Fibroblast of upper back skin (primary cell): ENCODE data around the gene CD99L2.

Experiments
- DNase-seq: peaks from one replicate; pipeline ENCODE4 v3.0.0-alpha.2; 2013

CD99L2 gene

DNA sequence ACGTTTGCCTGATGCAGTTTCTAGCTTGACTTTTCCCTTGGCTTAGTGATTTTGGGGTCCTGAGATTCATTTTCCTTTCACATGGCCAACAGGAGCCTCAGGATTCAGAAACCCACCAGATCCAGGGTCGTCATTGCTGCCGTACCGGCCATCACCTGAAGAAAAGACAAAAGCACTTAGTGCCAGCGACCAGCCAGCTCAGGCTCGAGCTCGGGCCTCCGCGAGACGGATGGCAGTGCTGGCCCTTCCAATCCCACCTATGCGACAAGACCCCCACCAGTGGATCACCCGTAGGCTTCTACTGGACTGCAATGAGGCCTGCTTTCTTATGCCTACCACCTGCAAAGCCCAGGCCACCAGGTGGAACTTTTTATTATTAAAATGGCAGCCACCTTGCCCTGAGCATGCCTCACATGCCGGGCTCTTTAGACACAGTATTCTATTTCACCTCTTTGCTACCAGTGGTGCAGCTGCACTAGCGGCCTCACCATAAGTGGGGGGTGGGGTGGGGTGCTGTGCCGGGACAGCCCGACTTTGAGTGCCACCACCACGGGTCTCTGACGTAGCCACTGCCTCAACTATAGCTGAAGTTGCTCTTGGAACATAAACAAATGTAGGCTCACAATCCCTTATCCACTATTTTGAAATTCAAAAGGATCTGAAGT is 121.0 kb downstream of the CD99L2 start:
- DNase-seq: no peak

DNA sequence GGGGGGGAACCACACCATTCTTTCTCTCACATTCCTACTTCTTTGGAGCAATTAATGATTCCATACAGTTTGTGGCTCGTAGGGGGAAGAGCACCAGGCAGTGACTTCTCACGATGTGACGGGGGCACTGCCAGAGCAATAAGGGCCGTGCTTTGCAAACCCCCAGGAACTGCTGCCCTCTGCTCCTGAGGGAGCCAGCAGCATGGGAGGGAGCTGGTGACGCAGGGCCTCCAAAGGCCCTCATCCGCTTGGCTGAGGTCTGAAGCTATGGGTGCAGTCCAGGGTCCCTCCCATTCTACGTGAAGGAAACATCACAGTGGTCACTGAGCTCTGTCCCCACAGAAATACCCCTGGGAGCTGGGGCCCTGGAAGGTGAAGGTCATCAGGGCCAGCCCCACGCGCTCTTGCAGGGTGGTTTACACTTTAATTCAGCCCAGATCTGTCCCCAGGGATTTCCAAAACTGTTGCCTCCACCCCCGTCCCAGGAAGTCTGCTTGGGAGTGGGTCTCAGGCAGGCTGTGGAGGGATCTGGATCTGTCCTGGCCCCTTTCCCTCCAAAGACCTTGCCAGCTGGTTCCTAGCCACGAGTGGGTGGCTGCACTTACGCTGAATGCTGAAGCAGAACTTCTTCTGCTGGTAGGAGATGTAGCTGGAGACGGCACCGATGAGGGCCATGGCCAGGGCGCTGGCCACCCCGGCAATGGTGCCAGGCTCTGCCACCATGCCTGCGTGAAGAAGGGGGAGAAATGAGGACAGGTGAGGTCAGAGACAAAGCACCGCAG is 122.7 kb downstream of the CD99L2 start:
- no peak for DNase-seq

DNA sequence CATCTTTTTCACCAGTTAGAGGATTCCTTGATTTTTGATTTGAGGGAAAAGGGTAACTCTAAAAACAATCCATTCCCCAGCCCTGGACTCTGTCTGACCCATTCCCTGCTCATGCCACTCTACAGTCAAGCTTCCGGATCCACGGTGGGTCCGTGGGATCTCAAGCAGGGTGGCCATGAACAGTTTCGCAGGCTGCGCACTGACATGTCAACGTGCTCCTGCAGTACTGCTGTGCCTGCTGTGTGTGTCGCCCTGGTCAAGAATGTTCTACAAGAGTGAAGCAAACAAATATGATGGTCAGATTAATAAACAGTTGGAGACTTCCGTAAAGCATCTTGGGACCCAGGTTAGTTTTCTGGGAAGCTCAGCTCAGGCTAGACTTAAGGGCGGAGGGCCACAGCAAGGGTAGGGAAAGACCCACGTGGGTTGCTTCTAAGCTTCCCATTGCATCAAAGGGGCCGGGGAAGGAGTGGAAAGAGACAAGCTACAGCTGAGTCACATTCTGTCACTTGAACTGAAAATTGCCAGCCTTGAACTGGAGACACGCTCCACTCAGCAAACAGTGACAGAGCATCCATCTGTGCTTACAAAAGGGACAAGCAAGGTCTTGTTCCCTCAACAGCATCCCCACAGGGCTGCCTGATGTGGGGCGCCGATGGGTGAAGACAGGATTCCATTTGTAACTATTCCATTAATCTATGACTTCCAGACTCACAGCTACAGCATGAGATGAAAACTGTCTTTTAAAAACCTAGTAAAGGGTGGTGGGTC is 123.5 kb downstream of the CD99L2 start:
- no peak for DNase-seq

DNA sequence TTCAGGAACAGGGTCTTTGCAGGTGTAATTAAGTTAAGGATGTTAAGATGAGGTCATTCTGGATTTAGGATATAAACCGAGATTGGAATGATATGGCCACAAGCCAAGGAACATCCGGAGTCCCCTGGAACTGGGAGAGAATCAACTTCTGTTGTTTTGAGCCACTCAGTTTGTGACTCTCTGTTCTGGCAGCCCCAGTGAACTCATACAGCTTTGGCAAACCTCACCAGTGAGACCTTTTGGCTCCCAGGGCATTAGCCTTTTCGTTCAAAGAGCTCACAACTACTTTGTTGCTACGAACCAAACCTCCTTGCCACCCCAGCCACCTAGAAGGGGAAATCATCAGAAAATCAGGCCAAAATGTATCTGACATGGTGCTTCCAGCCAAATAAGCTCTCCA is 124.8 kb downstream of the CD99L2 start:
- DNase-seq: no peak

DNA sequence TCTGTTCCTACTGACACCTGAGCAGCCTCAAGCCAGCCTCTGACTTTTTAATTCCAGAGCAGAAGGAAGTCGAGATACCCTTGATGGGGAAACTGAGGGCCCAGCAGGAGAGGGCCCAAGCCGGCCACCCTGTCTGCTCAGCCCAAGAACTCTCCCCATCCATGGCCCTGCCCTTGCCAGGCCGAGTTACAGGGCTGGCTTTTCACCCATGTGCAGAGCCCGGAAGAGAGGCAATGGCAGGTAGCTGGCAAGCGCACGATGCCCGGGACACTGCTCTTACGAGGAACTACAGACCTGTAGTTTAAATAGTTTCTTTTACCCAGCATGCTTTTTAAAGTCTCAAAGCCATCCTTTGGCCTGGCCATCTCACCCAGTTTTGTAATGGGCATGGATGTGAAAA is 125.4 kb downstream of the CD99L2 start:
- DNase-seq: no peak

DNA sequence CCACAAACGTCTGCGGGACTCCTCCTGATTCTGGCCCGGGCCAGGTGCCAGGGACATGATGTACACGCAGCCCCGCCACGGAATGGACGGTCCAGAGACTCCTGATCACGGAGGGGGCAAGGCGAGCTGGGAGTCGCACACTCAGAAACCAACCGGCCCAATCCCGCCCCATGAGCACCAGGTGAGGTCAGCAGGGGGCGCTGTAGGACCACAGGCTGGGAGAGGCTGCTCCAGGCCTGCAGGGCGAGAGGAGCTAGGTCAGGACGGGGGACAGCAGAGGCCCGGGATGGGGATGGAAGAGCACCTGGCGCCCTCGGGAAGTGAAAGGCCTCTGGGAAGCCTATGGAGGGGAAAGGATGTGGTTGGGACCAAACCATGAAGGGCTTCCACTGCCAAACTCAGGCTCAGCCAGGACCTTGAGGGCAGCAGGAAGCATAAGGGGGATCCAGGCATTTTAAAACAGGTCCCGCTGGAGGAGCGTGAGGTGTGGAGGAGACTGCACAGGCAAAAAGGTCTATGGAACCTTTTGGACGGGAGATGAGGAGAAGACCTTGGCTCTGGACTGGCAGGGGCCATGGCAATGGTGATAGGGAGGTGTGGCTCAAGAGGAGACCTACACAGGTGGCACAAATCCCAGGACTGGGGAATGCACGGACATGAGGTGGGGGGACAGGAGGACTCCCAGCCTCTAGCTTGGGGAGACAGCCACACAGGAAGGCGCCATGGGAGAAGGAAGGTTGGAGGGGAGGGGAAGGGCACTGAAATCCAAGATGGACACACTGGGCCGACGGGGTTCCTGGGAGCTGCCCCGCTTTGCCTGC is 126.1 kb downstream of the CD99L2 start:
- DNase-seq: peak; percentile 62

DNA sequence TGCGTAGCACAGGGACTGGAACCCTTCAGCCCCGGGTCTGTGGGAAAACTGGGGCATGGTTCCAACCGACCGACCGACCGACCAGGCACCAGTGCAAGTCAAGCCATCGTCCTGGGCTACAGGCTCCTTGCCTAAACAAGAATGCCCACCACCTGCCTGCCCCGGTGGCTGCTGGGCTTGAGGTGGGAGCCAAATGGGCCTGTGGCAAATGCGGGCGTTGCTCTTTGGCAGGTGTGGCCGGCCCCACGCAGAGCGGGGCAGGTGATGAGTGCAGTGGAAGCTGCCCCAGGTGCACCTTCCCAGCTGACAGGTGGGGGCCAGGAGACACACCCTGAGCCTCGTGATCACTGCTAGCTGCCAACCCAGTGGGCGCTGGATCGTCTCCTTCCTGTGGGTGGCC is 127.4 kb downstream of the CD99L2 start:
- DNase-seq: no peak

DNA sequence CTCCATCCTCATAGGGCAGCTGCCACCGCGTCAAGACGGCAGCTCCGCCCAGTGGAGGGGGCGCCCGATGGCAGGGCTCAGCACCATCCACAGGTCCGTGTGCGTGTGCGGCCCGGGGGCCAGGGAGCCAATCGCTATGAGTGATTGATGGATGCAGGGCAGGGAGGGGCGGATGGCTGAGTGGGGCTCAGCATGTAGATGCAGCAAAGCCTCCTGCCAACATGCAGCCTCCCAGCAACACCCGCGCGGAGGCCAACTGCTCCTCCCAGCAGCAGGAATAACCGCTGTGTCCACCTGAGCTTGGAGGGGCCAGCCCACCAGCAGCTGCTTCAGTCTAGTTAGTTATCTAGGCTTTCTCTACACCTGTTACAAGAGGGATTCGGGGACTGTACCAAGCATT is 127.8 kb downstream of the CD99L2 start:
- DNase-seq: no peak

DNA sequence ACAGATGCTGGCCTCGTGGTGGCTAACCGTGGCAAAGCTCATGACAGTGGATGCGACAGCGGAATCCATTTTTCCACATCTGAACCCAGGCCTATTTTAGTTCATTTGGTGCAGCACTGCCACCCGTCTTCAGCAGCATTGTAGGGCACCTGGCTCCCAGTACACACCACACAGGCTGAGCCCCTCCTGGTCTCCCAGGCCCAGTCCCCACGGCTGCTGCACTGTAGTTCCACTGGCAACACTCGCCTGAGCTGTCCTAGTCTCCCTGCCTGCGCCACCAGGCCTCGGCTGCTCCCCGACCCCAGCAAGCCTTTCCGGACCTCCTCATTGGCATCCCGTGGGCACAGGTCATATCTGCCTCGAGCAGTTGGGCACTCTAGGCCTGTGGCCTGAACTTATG is 129.1 kb downstream of the CD99L2 start:
- DNase-seq: no peak

DNA sequence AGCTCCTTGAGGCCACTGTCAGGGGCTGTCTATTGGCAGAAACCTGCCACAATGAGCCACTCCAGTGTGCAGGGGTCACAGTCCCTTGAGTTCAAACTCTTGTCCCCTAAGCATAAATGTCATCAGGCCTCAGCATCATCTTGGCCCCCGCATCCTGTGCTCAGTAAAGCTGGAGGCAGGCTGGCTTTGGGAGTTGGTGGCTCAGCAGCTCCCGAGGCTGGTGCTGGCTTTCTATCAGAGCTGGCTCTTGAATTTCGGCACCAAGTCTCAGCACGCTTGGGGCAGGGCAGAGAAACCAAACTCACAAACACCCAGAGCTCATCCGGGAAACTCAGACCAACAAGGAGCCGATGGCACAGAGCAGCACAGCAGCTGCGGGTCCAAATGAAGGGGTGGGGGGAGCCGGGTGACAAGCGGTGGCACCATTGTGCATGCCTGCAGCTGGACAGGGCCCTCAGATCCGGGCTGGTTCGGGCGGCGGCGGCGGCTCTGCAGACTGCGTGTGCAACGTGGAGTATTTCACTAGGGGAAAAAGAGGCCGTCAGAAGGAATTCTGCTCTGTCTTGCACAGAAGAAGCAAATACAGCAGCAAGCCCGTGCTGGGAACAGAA is 129.8 kb downstream of the CD99L2 start:
- DNase-seq: no peak

DNA sequence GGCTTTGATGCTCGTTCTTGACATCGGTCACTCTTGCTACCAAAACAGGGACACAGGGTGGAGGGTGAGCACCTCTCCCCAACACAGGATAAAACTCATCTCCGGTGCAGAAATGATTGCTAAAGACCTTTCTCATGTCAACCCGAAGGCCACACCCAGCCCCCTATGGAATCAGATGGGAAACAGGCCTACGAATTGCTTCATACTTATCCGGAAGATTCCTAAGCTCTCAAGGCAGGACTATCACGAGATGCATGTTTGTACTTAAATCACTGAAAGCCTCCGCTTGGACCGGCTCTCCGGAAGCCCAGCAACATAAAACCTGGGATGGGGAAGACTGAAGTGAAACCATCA is 130.4 kb downstream of the CD99L2 start:
- peak; percentile 47 for DNase-seq

DNA sequence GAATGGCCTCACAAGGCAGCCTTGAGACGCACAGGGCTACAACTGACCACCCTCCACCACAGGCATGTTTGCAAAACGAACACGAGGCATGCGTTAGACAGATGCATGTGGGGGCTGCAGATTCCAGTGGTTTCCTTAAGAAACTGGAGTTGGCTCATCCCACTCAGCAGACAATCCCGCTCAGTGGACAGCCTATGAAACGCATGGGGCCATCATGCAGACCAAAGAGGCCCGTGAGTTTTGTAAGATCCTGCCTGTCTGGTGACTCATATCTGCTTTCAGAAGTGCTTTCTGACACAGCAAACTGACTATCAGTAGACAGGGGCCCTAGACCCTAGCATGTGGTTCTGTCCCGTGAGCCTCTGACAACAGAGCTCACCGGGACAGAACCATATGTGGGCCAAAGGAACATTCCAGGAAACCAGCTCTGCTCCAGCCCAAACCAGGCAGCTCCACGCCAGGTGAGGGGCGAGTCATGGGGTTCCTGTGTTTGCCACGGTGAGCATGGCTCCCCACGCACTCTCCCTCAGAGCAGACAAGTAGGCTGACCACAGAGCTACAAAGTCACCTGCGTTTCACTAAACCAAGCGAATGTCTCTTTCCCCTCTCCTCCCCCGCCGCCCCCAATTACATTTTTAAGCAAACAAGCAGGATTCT is 130.9 kb downstream of the CD99L2 start:
- DNase-seq: peak; percentile 93

DNA sequence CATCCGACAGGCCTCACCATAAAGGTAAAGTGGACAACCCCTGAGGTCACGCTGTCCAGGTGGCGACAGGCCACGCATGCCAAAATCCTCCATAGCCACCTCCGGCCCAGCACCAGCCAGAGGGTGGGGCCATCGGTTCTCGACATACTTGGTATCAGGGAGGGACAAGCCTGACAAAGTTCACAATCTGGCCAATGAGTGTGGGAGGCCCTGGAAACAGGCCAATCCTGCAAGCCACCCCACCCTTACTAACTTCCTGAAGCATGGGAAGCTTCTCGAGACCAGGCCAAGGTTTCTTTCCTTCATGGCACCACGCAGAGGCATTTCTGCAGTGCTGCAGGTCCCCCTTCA is 131.4 kb downstream of the CD99L2 start:
- DNase-seq: no peak

DNA sequence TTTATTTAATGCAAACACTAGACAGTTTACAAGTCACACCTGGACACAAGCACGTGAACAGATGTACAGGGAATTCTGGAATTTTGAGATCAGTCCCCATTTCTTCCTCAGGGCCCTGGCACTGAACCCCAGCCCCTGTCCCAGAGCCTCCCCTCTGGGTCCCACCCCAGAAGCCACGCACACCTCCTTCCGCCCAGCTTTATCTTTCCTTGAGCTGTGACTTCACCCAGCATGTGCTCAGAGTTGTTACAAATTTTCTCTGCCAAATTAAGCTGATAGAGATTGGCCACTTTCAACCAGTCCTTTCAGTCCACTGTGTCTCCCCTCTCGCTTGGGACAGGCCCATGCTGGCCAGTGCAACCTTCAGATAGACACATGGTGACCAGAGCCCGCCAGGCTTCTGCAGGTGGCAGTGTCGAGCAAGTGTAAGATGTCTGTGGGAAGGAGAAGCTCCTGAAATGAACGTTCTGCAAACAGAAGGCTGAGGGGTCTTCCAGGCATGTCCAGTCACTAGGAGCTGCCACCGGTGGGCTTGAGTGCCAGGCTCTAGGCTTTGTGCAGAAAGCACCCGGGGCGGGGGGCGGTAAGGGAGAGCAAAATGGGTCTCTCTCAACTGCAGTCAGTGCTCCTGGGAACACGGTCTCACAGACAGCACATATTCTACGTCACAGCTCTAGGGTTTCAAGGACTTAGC is 132.0 kb downstream of the CD99L2 start:
- DNase-seq: no peak

DNA sequence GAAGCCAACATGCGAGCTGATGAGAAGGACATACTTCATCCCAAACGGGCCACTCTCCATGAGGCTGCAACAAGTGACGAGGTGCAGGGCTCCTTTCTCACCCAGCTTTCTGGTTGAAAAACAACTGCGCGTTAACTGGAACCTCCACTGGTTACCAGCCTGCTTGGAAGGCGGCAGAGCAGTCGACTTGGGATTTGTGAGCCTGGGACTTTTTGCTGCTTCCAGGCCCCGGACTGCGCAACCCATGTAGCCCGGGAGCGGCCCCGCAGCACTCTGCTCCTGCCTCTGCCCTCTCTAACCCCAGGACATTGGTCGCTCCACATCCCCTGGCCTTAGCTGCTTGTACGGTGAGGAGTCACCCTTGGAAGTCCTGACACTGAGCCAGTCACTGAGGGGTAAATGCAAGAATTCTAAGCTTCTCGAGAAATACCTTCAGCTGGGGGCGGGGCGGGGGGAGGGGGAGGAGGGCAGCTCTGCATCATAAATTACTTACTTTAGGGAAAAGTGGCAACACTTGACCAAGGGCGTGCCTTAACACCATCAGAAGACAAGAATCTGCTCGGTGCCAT is 132.6 kb downstream of the CD99L2 start:
- peak; percentile 14 for DNase-seq

DNA sequence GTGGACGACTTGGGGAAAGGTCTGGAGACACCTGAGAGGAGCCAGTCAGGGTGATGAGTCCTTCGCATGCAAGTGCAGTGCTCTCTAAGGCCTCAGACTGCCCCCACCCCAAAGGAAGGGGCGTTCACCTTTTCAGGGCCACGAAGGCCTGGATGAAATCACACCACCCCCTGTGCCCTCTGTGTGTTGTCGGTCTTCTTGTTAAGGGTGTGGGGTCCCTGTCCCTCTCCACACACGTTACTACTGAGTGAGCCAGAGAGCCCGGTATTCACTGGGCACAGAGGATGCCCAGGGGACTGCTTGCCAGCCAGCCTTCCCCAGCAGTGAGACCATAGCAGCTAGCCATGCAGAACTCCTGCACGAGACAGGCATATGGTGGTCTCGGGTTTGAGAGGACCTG is 133.2 kb downstream of the CD99L2 start:
- no peak for DNase-seq

DNA sequence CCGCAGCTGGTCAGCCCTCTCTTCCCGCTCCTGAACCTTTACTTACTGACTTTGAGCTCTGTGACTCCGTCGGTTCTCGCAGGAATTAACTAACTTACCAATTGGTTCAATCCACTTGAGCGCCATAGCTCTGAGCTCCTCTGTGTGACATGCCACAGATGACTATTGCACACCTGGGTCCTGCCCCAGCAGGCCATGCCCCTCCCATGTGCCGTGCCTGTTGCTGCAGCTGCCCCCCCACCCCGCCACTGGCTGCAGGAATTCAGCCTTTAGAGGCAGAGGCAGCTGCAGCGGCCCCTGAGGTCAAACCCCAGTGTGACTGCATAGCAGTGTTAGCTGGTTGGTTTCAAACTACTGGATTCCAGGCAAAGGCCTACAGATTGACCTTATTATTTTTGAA is 134.7 kb downstream of the CD99L2 start:
- no peak for DNase-seq

DNA sequence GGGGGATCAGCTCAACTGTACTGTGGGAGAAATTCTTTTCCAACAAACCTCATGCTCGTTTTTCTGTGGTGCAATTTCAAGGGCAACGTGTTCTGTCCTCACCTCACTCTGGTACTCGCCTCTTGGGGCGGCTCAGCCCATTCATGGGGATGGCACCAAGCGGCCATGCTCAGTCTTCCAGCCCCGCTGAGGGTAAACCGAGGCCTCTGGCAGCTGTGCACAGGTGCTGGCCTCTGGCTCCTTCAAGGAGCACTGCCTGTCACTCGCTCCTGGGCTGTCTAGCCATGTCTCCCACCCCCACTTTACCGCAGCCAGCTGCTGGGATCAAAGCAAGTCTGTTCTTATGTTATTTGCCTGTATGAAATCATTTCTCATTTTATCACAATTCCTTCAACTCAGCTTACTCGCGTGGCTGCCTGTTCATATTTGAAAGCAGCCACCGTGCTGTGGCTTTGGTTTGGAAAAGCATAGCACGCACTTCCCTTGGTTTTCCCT is 135.1 kb downstream of the CD99L2 start:
- no peak for DNase-seq

DNA sequence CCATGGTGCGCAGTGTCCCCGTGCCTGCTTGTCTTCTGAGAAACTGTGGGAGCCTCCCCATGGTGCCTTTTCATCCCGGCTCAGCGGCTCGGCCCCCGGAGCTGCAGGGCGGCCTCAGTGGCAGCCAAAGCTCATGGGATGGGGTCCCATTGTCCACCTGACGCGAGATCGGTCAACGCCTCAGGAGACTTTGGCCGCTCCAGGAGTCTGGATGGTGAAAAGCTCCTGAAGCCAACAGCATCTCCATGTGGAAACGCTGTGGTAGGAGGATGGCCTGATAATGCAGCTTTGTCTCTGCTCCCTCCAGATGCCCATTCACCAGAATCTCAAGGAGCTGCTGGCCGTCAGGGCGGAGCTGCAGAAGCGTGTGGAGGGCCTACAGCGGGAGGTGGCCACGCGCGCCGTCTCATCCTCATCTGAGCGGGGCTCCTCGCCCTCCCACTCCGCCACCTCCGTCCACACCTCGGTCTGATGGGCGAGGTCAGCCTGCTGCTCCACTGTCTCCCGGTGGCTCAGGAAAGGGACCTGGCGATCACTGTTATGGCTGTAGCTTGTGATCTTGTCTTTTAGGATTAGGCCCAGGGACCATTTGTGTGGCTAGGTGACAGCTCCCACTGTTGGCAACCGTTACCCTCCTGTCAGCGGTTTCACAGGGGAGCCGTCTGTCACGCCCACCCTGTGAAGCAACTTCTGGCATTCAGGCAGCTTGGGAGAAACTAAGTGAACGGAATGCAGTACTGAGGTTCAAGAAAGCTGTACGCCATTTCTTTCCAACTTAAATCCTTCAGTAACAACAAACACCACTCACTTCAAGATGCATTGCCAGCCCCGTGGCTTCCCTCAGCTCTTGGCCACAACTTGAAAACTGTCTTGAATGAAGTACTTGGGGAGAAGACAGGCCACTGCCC is 136.0 kb downstream of the CD99L2 start:
- DNase-seq: no peak

DNA sequence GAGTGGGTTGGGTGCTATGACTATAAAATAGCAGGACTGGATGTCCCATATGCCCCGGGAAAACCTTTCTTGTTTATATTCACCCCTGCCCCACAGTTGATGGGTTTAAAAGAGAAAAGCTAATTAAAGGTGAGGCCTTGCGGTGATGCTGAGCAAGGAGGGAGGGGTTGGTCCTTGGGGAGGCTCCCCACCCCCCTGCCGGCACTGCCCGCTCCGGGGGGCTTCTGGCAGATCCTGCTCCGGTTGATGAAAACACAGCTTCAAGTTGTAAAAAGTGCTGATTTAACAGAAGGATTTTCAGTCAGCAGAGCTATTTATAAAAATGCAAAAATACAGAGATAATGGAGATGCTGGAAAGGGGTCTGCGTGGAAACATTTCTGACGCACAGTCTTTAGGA is 136.7 kb downstream of the CD99L2 start:
- DNase-seq: no peak
